ENCODE data around the gene MAP3K4. TPM values are rescaled to one million over a fixed set of nuclear protein-coding genes. Genes with fewer than 3 reads are reported as not detected.
A peak's percentile ranks its signal among the peaks of the same experiment; 100 is the strongest.

Gene MAP3K4
- total RNA-seq, 2 donors from 2014 or later: 31.0 to 42.8 TPM

DNA sequence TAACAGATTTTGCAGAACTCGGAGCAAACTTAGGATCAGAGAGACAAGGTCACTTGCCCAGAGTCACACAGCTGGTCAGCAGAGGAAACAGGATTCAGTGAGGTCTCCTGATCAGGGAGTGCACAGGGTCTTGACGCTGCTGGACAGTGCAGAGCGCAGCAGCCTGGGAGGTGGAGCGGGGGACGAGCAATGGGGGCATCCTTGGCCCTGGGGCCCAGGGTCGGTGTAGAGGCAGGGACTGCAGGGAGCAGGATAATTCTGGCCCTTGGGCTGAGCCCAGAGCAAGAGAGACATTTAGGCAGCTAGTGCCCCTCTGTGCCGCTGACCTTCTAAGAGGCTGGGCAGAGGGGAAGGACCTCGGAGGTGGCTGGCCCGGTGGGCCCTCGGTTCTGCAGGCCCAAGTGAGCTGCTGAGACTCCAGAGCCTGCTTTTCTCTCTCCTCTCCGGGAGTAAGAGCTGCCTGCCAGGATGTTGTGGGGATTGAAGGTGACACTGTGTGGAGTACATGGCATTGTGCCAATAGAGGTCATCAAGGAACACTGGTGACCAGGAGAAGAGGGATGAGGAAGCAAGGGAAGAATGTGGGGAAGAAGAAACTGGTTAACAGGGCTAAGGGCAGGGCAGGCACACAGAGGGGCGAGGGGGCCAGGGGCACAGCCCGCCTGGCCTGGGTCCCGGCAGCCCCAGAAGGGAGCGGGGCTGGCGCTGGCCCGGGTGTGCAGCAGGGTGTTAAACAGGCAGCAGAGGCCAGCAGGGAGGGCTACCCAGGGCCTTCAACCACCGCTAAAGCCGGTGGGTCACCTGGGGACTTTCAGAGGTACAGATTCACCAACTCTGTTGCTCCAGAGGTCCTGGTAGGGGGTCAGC is 160.3 kb downstream of the MAP3K4 start:
- Mint-ChIP-seq H3K36me3 (no peaks in the 10 kb centered on the region), H3K27ac (peak overlapping the region in 1 of 2 donors; percentile 92), H3K9me3 (peaks cover 0 to 1% of the 10 kb centered on the region in 2 donors)

DNA sequence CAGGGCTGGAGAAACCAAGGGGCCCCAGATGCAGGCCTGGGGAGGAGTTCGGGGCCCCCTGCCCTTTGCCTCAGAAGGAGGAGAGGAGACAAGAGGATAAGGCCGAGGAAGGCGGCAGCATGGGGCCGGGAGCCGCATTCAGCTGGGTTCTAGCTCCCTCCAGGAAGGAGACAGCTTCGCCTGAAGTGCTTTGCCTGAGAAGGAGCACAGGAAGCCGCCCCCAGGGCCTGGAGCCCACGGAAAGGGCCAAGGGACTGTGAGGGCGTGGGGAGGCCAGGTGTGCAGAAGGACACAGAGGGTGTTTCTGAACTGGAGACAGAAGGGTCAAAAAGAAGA is 160.9 kb downstream of the MAP3K4 start:
- ATAC-seq (no peak), DNase-seq (ENCODE audit: low spot score in 2 of 2) (no peak)
- Mint-ChIP-seq H3K27ac (peak overlapping the region in 1 of 2 donors; percentile 44), H3K36me3 (peaks cover 0 to under 1% of the 10 kb centered on the region in 2 donors), H3K9me3 (peaks cover 0 to 4% of the 10 kb centered on the region in 2 donors)

More for the DNA sequence above, 160.3 kb downstream of the MAP3K4 start:
- DNase-seq (ENCODE audit: low spot score in 2 of 2): no peak
- ATAC-seq: no peak

- Mint-ChIP-seq H3K9me3 (peaks cover 5 to 10% of the 10 kb centered on the region in 2 donors), H3K27ac (no peak overlapping the region), H3K36me3 (peaks cover 5 to 7% of the 10 kb centered on the region in 2 donors)
- peak in 1 of 2 donors; percentile 55 for ATAC-seq
- DNase-seq (ENCODE audit: low spot score in 2 of 2): no peak
Measured at GRCh38 chr6:161152907-161153662, 161.5 kb downstream of the MAP3K4 start.

DNA sequence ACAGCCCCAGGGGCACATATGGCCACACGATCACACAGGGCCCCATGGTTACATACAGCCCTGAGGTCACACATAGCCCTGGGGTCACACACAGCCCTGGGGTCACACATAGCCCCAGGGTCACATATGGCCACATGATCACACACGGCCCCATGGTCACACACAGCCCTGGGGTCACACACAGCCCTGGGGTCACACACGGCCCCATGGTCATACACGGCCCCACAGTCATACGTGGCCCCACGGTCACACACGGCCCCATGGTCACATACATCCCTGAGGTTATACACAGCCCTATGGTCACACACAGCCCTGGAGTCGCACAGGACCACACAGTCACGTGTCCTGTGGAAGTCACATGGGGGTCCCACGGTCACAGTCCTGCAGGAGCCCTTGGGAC is 162.2 kb downstream of the MAP3K4 start:
- Mint-ChIP-seq H3K36me3 (peaks cover 9% of the 10 kb centered on the region in 2 donors), H3K9me3 (peaks cover 8 to 14% of the 10 kb centered on the region in 2 donors), H3K27ac (no peak overlapping the region)
- no peak for DNase-seq (ENCODE audit: low spot score in 2 of 2)
- ATAC-seq: peak in 1 of 2 donors; percentile 23

DNA sequence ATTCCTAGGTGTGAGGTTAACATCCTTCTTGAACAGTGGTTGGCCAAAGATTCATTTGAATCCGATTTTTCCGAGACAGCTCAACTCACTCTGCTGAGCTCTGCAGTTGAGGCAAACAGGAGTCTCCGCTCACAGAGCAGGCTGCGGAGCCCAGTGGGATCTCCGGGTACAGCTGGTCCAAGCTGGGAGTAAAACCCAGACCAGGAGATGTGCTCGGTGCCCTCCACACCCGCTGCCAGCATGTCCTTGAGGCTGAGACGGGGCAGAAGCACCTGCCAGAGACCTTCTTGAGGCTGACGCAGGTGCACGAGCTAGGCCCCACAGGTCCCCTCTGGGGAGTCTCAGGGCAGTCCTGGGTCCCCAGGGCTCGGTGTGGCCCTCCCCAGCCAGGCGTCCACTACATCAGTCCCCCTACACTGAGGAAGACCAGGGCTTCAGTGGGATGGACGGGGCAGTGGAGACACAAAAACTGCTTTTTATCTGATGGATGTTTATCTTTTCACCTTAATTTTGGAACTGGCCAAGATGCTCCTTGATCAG is 163.3 kb downstream of the MAP3K4 start:
- DNase-seq (ENCODE audit: low spot score in 2 of 2): no peak
- H3K27ac Mint-ChIP-seq: no peak overlapping the region
- peaks cover 8 to 14% of the 10 kb centered on the region in 2 donors for H3K9me3 Mint-ChIP-seq
- H3K36me3 Mint-ChIP-seq: peaks cover 9% of the 10 kb centered on the region in 2 donors
- ATAC-seq: no peak

GRCh38 chr6:161161121-161161520 is 169.6 kb downstream of the MAP3K4 start:
- no peak for DNase-seq (ENCODE audit: low spot score in 2 of 2)
- H3K9me3 Mint-ChIP-seq: peaks cover 8 to 14% of the 10 kb centered on the region in 2 donors
- H3K27ac Mint-ChIP-seq: no peak overlapping the region
- H3K36me3 Mint-ChIP-seq: peaks cover 9 to 18% of the 10 kb centered on the region in 2 donors
- no peak for ATAC-seq

DNA sequence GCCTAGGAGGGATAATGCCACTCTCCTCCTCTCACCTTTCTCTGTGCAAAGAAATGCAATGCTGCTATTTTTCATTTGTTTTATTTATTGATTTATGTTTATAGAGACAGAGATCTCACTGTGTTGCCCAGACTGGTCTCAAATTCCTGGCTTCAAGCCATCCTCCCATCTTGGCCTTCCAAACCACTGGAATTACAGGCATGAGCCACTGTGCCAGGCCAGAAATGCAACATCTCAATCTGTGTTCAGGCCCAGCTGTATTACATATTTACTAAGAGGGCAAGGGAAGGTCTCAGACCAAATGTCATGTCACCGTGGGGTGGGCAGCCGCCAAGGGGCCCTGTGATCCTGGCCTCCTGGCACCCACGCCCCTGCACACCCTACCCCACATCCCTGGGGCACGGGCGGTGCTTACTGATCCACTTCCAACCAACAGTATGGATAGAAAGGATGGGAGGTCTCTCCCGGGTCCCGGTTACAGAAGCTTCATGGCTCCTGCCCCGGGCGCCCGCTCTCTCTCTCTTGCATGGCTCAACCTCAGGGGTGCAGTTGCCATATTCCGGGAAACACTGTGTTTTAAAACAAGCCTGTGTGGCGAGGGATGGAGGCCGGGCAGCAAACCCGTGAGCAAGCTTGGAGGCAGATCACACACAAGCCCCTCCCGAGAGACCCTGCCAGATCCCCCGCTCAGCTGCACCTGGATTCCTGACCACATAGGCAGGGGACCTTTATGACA is 170.5 kb downstream of the MAP3K4 start:
- H3K36me3 Mint-ChIP-seq: peaks cover 9 to 18% of the 10 kb centered on the region in 2 donors
- H3K27ac Mint-ChIP-seq: no peak overlapping the region
- DNase-seq (ENCODE audit: low spot score in 2 of 2): no peak
- ATAC-seq: no peak
- peaks cover 8 to 11% of the 10 kb centered on the region in 2 donors for H3K9me3 Mint-ChIP-seq

DNA sequence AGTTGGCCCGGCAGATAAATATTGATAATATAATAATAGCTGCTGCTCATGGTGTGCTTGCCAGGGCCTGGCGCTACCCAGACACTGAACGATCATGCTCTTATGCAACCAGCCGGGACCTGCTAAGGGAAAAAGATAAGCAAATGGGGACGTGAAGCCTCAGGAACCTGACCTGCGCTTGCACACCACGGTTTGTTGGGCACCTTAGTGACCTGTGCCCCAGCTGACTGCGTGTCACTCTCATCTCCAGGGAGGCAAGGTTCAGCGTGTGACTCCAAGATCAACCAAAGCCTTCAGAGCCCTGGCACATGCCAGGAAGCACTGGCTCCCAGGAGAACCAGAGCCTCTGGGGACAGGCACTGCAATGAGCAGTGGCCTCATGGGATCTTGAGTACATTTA is 171.2 kb downstream of the MAP3K4 start:
- ATAC-seq: no peak
- H3K27ac Mint-ChIP-seq: no peak overlapping the region
- peaks cover 8 to 15% of the 10 kb centered on the region in 2 donors for H3K36me3 Mint-ChIP-seq

GRCh38 chr6:161163466-161164181 is 172.1 kb downstream of the MAP3K4 start:
- no peak for DNase-seq (ENCODE audit: low spot score in 2 of 2)
- no peak for ATAC-seq
- H3K36me3 Mint-ChIP-seq: peaks cover 0 to 9% of the 10 kb centered on the region in 2 donors
- H3K27ac Mint-ChIP-seq: no peak overlapping the region
- H3K9me3 Mint-ChIP-seq: no peaks in the 10 kb centered on the region

More for the DNA sequence above, 171.2 kb downstream of the MAP3K4 start:
- DNase-seq (ENCODE audit: low spot score in 2 of 2): no peak
- H3K9me3 Mint-ChIP-seq: peaks cover 6 to 7% of the 10 kb centered on the region in 2 donors

DNA sequence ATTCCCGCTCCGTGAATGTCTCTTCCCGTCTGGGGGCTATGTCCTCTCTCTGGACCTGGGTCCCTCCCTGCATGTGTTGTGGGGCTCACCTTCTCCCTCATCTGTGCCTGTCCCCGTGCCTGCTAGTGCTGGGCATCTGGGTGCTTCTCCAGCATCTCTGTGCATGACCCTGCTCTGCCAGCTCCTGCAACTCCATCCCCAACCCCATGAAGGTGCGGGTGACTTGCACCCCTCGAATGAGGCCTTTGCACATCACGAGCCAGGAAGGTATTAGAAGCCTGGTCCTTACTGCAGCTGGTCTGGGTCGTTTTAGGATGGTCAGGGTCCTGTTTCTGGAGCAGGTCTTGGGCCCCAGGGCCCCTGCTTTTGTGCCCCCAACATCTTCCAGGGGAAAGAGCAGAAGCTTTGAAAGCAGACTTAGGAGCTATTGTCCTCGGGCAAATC is 172.6 kb downstream of the MAP3K4 start:
- Mint-ChIP-seq H3K36me3 (peaks cover 0 to 9% of the 10 kb centered on the region in 2 donors), H3K27ac (no peak overlapping the region), H3K9me3 (no peaks in the 10 kb centered on the region)
- DNase-seq (ENCODE audit: low spot score in 2 of 2): no peak
- no peak for ATAC-seq

DNA sequence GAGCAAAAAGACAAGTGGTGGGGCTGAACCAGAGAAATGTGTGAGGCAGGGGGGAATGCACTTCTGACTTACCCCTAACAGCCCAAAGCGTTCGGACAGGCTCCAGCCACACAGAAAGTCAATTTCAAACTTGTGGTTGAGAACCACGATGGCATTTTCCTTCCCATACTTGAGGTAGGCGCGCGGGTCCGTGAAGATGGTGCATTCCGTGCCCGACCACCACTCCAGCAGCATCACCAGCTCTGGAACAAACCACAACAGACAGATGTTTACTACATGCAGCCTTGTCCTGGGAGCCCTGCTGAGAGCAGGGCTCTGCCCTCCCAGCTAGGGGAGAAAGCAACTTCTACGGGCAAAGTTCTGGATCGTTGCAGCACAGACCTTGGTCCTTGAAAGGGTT is 174.6 kb downstream of the MAP3K4 start:
- H3K36me3 Mint-ChIP-seq: peaks cover 0 to 6% of the 10 kb centered on the region in 2 donors
- DNase-seq (ENCODE audit: low spot score in 2 of 2) (no peak), ATAC-seq (no peak)
- H3K9me3 Mint-ChIP-seq: no peaks in the 10 kb centered on the region
- H3K27ac Mint-ChIP-seq: no peak overlapping the region

GRCh38 chr6:161166677-161167076 is 175.1 kb downstream of the MAP3K4 start:
- H3K27ac Mint-ChIP-seq: no peak overlapping the region
- ATAC-seq (no peak), DNase-seq (ENCODE audit: low spot score in 2 of 2) (no peak)
- H3K9me3 Mint-ChIP-seq: no peaks in the 10 kb centered on the region
- peaks cover 0 to 6% of the 10 kb centered on the region in 2 donors for H3K36me3 Mint-ChIP-seq
